RWPE2 (cell line): ENCODE results near the gene GEN1.

Experiments used
- ATAC-seq: fragments of 200-7000 bp; cut with Tn5 transposase; 3 replicates; pipeline ENCODE4 v1.9.1; 2021; ENCODE audit warnings: low read depth
- DNase-seq: peaks from one replicate; pipeline ENCODE4 v3.0.0-alpha.2; 2020; ENCODE audit warnings: low spot score
- H3K27ac ChIP-seq: fragments of 450-650 bp; 2 replicates; pipeline ENCODE4 v1.5.1; 2017; ENCODE audit warnings: mild to moderate bottlenecking; ENCODE audit not compliant: poor library complexity, severe bottlenecking
- H3K27me3 ChIP-seq: fragments of 250-450 bp; sonication (Bioruptor Pico); 2 replicates; pipeline ENCODE4 v1.5.1; 2021; ENCODE audit warnings: mild to moderate bottlenecking, moderate library complexity; ENCODE audit not compliant: insufficient read depth, poor library complexity, severe bottlenecking
- H3K36me3 ChIP-seq: fragments of 250-450 bp; sonication (Bioruptor Pico); 2 replicates; pipeline ENCODE4 v1.5.1; 2020; ENCODE audit warnings: low read depth, mild to moderate bottlenecking, moderate library complexity
- H3K4me1 ChIP-seq: fragments of 250-450 bp; sonication (Bioruptor Pico); 2 replicates; pipeline ENCODE4 v1.5.1; 2021; ENCODE audit warnings: mild to moderate bottlenecking, moderate library complexity; ENCODE audit not compliant: insufficient read depth, poor library complexity, severe bottlenecking
- H3K4me3 ChIP-seq: fragments of 250-450 bp; sonication (Bioruptor Pico); 2 replicates; pipeline ENCODE4 v1.5.1; 2021; ENCODE audit warnings: mild to moderate bottlenecking, moderate library complexity; ENCODE audit not compliant: severe bottlenecking
- H3K9me3 ChIP-seq: fragments of 250-450 bp; sonication (Bioruptor Pico); 2 replicates; pipeline ENCODE4 v1.5.1; 2021; ENCODE audit warnings: mild to moderate bottlenecking, moderate library complexity; ENCODE audit not compliant: severe bottlenecking
- TF ChIP-seq, protein P1 (sequence below): fragments of 450-650 bp; IDR thresholded peaks from one replicate; pipeline ENCODE4 v1.5.1; 2017; ENCODE audit warnings: mild to moderate bottlenecking, moderate library complexity; ENCODE audit not compliant: poor library complexity, severe bottlenecking

The GEN1 gene

GRCh38 chr2:17765398-17765797 lies 11.5 kb downstream of the GEN1 start:
- Histone ChIP-seq H3K27ac (no peak overlapping the region), H3K27me3 (no peaks in the 10 kb centered on the region), H3K36me3 (peaks cover 94% of the 10 kb centered on the region), H3K4me1 (no peaks in the 10 kb centered on the region), H3K9me3 (no peaks in the 10 kb centered on the region), H3K4me3 (no peak overlapping the region)
- no peak for ATAC-seq
- no peak for DNase-seq
- TF ChIP-seq, protein P1, sequence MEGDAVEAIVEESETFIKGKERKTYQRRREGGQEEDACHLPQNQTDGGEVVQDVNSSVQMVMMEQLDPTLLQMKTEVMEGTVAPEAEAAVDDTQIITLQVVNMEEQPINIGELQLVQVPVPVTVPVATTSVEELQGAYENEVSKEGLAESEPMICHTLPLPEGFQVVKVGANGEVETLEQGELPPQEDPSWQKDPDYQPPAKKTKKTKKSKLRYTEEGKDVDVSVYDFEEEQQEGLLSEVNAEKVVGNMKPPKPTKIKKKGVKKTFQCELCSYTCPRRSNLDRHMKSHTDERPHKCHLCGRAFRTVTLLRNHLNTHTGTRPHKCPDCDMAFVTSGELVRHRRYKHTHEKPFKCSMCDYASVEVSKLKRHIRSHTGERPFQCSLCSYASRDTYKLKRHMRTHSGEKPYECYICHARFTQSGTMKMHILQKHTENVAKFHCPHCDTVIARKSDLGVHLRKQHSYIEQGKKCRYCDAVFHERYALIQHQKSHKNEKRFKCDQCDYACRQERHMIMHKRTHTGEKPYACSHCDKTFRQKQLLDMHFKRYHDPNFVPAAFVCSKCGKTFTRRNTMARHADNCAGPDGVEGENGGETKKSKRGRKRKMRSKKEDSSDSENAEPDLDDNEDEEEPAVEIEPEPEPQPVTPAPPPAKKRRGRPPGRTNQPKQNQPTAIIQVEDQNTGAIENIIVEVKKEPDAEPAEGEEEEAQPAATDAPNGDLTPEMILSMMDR: no peak

DNA sequence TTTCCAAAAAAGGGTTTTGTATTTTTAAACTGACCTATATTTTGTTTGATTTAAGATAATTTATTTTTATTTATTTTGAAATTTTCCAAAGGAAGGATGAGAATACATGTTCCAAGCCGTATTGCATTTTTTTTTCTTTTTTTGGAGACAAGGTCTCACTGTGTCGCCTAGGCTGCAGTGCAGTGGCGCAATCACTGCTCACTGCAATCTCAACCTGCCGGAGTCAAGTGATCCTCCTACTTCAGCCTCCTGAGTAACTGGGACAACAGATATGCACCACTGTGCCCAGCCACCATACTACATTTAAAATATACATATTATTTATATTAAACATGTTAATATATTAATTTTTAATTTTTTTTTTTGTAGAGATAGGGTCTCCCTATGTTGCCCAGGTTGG lies 15.0 kb downstream of the GEN1 start:
- no peak for ATAC-seq
- TF ChIP-seq, protein P1: no peak
- H3K36me3 ChIP-seq: peaks cover 100% of the 10 kb centered on the region
- no peak overlapping the region for H3K27ac ChIP-seq
- no peak for DNase-seq
- no peak overlapping the region for H3K4me3 ChIP-seq
- no peaks in the 10 kb centered on the region for H3K9me3 ChIP-seq
- no peaks in the 10 kb centered on the region for H3K4me1 ChIP-seq
- no peaks in the 10 kb centered on the region for H3K27me3 ChIP-seq

- H3K4me1 ChIP-seq: no peaks in the 10 kb centered on the region
- H3K4me3 ChIP-seq: no peak overlapping the region
- DNase-seq (no peak), ATAC-seq (no peak)
- H3K27ac ChIP-seq: no peak overlapping the region
- H3K36me3 ChIP-seq: peaks cover 93% of the 10 kb centered on the region
- H3K27me3 ChIP-seq: no peaks in the 10 kb centered on the region
- H3K9me3 ChIP-seq: no peaks in the 10 kb centered on the region
- TF ChIP-seq, protein P1: no peak
These were observed 18.0 kb downstream of the GEN1 start for GRCh38 chr2:17771956-17772355.

- Histone ChIP-seq H3K9me3 (no peaks in the 10 kb centered on the region), H3K36me3 (peaks cover 93% of the 10 kb centered on the region), H3K4me3 (no peak overlapping the region), H3K27ac (no peak overlapping the region), H3K4me1 (no peaks in the 10 kb centered on the region), H3K27me3 (no peaks in the 10 kb centered on the region)
- no peak for ATAC-seq
- TF ChIP-seq, protein P1: no peak
- DNase-seq: no peak
These were observed 18.6 kb downstream of the GEN1 start for GRCh38 chr2:17772532-17772931.

DNA sequence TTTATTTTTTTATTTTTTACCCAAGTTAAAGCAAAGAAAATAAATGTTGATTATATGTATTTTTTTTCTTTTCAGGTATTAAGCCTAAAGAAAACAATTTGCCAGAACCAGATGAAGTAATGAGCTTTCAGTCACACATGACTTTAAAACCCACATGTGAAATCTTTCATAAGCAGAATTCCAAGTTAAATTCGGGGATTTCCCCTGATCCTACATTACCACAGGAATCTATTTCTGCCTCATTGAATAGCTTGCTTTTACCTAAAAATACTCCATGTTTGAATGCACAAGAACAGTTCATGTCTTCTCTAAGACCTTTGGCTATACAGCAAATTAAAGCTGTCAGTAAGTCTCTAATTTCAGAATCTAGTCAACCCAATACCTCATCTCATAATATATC lies 26.6 kb downstream of the GEN1 start:
- no peaks in the 10 kb centered on the region for H3K27me3 ChIP-seq
- no peaks in the 10 kb centered on the region for H3K9me3 ChIP-seq
- no peaks in the 10 kb centered on the region for H3K4me1 ChIP-seq
- ATAC-seq (no peak), DNase-seq (no peak)
- no peak overlapping the region for H3K27ac ChIP-seq
- H3K4me3 ChIP-seq: no peak overlapping the region
- H3K36me3 ChIP-seq: peaks cover 61% of the 10 kb centered on the region
- TF ChIP-seq, protein P1: no peak
